ENCODE data around the gene TPPP.
"Not testable (repeated sequence)": the region's sequence is repeated elsewhere in the genome, so short reads cannot be mapped to it uniquely, and the experiment has no call there.

Gene TPPP

DNA sequence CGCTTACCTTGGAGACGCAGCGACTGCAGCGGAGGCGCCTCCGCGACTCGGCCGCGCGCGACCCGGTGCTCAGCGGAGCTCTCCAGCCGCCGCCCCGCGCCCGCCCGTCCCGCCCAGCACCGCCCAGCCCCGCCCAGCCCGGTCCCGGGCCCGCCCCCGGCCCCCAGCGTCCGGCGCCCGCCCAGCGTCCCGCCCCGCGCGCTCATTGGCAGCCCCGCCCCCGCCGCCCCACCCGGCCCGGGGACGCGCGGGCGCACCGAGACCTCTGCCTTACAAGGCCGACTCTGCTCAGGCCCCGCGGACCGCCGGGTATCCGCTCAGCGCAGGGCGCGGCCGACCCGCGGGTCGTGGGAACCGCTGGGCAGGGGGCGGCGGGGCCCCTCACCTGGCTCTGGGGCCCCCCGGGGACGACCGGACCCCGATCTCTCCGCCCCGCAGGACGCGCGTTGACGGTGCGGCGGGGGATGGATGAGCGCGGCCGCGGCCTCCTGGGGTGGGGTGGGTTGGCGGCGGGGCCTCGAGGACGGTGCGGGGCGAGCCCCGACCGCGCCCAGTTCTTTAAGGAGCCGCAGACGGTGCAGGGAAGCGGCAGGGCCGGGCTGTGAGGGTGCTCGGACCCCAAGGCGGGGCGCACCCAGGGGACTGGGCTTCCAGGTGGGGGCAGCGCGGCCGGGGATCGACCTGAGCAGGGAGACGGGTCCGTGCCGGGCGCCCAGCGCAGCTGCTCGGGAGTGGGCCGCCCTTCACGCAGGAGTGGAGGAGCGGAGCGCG, at the start of gene TPPP:
TPPP (minus strand) TSS at position 82 of the 771 bp plus-strand sequence. CDS start 15,292 bp downstream, outside the sequence.
- peak; percentile 84 for DNase-seq

DNA sequence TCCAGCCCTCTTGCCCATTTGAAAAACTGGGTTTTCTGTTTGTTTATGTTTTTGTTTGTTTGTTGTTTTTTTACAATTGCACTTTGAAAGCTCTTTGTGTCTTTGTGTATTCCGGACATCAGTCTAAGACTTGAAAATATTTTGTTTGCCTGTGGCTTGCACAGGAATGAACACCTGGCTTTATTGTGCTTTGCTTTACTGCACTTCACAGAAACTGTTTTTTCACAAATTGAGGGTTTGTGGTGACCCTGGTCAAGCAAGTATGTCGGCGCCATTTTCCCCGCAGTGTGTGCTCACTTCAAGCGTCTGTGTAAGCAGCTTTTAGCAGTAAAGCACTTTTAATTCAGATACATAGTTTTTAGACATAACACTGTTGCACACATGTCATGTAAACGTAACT, 49.1 kb upstream of the TPPP start:
- DNase-seq: not testable (repeated sequence)

DNA sequence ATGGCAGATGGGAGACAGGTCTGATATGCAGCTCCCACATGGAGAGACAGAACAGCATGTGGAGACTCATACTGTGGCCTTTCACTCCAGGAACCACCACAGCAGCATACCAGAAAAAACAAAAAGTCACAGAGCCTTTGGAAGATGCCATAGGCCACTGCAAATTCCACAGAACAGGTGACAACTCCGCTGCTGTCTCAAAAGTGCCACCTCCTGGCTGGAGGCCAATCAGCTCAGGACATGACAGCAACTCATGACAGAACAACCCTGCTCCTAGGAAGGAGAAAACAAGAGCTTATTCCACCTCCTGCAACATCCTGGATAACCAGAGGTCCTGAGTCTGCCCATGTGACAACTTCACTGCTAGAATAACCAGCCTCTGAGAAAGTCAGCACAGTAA, 41.0 kb upstream of the TPPP start:
- not testable (repeated sequence) for DNase-seq

DNA sequence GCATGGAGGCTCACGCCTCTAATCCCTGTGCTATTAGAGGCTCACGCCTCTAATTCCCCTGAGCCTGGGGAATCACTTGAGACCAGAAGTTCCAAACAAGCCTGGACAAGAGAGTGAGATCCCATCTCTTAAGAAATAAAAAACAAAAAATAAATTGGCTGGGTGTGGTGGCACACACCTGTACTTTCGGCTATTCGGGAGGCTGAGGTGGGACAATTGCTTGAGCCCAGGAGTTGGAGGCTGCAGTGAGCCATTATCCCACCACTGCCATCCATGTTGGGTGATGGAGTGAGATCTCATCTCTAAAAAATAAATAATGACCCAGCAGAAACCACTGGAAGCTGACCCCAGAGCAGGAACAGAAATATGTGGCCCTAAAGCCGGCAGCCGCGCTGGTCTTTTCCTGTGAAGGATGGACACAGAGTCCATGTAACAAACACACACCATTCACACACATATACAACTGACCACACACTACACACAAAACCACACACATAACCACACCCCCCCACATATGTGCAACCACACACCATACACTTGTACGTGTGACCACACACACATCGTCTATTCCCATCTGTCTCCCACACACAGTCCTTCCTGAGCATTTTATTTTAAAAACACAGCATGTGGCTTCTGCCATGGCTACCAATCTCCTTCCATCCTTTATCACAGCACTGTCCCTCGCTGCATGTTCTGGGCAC, 39.8 kb upstream of the TPPP start:
- not testable (repeated sequence) for DNase-seq

DNA sequence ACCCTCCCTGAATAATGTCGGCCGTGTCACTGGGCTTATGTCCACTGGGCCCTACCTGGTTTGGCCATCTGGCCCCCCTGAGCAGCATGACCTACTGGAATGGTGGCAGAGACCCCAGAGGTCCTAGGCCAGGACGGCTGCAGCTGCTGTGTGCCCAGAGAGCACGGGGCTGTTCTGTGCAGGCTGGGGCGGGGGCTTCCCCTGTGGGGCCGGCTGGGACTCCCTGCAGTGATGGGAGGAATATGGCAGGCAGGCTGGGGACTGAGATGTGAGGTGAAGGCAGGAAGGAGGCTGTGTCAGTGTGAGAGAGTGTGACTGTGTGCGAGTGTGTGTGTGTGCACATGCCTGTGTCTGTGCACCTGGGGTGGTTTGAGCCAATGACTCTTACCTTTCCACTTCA, 36.1 kb upstream of the TPPP start:
- DNase-seq: not testable (repeated sequence)

DNA sequence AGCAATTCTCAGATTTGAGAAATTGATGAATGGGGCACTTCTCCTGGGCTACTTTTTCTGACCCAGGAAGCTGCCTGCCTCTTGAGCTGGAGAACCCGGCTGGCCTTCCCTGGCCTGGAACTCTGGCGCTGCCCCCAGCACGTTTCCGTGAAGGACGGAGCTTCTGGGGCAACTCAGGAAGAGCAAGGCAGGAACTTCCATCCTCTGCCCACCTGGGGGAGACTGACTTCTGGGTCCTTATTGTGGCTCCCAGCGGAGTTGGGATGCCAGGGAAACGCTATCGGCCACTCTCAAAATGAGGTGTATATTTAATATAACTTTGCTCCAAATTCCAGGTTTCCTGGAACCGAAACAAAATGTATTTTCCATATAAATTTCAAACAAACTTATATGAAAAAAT, 33.9 kb upstream of the TPPP start:
- DNase-seq: not testable (repeated sequence)

DNA sequence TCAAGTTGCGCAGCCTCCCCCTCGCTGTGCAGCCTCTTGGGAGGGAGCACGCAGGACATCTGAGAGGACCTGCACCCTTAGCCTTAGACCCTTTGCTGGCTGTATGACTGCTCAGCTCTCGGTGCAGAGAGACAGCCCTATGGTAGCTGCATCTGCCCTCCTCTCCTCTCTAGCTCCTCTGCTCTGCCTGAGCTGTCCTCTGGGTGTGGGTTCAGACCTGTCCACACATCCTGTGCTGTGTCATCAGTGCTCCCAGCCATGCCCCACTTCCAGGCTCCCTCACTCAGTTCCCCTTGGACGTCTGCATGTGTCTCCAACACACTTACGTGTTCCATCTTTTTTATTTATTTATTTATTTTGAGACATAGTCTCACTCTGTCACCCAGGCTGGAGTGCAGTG, 30.7 kb upstream of the TPPP start:
- not testable (repeated sequence) for DNase-seq

DNA sequence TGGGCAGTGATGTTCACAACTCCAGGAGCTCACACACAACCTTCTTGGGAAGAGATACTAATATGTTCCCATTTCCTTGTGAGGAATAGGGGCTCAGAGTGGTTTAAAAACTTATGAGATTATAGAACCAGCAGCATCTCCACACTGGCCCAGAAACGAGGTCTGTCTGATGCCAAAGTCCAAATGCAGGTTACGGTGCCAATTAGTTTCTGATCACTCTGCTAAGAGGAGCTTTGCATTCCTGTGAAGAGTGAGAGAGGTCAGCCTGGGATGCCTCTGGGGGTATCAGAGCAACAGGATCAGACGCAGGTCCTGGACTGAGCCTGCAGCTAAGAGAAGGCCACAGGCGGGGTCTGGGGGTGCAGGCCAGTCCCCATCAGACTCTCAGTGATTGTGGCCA, 30.2 kb upstream of the TPPP start:
- DNase-seq: not testable (repeated sequence)

DNA sequence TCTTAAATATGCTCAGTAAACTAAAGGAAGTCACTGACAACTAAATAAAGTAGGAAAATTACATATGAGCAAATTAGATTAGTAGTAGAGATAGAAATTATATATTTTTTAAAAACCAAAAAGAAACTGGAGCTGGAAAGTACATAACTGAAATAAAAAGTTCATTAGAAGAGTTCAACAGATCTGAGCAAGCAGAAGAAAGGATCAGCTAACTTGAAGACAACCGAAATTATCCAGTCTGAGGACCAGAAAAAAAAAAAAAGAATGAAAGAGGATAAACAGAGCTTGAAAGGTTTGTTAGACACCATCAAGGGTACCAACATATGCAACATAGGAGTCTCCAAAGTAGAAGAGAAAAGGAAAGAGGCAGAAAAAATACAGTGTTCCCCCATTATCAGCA, 26.2 kb upstream of the TPPP start:
- not testable (repeated sequence) for DNase-seq

DNA sequence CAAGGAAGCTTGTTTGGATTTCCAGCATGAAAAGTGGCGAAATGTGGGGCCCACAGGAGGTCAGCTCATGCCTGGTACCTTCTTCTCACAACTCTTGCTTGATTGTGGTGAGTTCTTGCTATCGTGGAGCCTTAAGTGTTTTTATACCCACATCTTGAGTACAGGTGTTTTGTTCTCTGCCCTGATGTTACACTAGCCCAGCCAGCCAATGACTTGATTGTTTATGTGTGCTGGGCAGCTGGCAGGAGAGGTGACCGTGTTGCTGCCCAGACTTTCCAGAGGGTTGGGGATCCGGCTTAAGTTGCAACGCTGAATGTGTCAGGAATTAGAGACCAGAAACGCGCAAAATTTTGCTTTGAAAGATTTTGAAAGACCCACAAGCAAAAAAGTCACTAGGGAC, 24.0 kb upstream of the TPPP start:
- no peak for DNase-seq

DNA sequence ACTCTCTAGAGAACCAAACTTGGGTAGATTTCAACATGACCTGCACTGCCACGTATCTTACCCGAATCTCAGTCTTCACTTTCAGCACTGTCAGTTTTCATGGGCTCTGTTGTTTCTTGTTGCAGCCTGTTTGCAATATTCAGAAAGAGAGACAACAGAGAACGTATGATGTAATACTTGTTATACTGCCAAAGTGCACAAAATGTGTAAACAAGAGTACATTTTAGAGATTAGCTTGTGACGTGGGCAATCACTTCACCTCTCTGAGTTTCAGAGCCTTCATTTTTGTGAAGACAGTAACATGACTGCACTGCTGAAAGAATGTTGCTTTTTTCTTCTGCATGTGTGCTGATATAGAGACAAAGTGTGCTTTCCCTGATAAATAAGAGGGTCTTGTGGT, 23.6 kb upstream of the TPPP start:
- DNase-seq: not testable (repeated sequence)

DNA sequence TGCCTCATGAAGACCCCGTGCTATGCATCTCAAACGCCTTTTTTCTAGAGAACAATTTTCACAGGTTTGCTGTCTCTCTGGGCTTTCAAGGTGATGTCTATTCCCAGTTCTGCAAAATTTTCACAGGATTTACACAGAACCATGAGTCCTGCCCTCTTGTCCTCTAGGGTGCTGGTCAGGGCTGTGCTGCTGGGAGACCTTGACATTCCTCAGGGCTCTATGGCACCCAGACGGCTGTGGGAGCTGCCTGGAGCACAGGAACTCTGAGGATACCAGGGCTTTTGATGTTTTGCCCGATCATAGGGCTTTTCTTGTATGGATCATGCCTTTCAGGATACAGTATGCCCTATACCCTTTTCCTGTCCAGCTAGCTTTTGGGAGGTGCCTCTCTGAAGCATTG, 22.5 kb upstream of the TPPP start:
- DNase-seq: not testable (repeated sequence)

DNA sequence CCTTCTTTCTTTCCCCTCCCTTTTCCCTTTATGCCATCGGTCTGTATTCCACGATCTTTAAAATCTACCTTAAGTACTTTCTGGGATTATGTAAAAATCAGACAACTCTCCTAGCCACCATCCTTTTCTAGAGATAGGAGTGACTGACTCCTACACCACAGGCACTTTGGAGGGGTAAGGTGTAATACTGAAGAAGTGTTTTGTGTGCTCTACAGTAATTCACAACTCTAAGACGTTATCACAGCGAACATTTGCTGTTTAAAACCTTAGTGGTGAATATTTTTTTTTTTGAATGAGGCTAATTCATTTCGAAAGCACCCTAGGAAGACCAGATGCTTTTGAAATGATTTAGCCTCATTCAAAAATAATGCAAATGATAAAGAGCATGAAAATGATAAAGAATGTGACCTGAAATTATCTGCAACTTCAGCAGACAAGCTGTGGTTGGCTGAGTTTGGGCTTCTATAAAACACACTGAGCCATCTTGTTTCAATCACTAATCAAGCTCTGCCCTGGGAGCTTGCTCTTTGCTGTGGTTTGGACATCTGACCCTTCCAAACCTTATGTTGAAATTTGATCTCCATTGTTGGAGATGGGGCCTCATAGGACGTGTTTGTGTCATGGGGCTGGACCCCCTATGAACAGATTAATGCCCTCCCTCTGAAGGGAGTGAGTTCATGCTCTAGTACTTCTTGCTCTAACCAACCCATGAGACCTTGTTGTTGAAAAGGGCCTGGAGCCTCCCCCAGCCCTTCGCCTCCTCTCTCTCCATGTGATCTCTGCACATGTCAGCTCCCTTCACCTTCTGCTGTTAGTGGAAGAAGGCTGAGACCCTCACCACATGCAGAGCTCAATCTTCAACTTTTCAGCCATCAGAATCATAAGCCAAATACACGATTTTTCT, 21.3 kb upstream of the TPPP start:
- DNase-seq: not testable (repeated sequence)

DNA sequence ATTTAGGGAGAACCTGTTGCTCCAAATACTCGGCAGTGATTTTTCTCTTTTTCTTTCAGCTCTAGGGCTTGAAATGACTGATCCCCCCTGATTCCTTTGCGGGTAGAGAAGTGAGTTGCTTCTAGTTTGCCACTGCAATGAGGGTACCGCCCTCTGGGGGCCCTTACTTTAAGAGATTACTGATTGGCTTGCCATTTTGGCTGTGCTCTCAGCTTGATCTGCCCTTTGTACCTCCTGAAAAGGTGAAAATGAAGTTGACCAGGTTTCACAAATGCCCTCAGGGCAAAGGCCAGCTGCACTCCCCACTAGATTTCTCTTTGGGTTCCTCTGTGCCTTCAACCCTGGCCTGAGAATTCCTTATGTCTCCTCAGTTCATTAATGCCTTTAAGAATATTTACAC, 20.5 kb upstream of the TPPP start:
- not testable (repeated sequence) for DNase-seq

DNA sequence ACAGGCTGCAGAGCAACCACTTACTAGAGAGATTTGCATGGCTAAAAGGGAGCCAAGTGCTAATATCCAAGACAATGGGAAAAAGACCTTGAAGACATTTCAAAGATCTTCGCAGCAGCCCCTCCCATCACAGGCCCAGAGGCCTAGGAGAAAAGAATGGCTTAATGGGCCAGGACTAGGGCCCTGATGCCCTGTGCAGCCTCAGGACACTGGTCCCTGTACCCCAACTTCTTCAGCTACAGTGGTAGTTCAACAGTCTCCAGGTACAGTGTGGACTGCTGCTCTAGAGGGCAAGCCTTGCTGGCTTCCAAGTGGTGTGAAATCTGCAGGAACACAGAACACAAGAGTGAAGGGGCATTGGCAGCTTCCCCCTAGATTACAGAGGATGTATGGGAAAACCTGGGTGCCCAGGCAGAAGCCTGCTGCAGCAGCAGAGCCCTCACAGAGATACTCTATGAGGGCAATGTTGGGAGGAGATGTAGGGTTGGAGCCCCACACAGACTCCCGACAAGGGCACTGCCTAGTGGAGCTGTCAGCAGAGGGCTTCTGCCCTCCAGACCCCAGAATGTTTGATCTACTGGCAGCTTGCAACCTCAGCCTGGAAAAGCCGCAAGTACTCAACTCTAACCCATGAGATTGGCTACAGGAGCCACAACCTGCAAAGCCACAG, 15.8 kb upstream of the TPPP start:
- not testable (repeated sequence) for DNase-seq

DNA sequence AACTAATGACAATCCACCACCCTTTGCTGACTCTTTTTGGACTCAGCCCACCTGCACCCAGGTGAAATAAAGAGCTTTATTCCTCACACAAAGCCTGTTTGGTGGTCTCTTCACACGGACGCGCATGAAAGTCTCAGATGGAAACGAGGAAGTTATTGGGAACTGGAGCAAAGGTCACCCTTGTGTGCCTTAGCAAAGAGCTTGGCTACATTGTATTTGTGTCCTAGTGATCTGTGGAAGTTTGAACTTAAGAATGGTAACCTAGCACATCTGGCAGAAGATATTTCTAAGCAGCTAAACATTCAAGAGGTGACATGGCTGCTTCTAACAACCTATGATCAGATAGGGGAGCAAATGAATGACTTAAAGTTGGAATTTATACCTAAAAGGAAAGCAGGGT, 15.2 kb upstream of the TPPP start:
- not testable (repeated sequence) for DNase-seq

DNA sequence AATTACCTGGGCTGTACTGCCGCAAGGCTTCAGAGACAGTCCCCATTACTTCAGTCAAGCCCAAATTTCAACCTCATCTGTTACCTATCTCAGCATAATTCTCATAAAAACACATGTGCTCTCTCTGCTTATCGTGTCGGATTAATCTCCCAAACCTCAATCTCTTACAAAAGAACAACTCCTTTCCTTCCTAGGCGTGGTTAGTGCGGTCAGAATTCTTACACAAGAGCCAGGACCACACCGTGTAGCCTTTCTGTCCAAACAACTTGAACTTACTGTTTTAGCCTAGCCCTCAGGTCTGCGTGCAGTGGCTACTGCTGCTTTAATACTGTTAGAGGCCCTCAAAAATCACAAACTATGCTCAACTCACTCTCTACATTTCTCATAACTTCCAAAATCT, 13.0 kb upstream of the TPPP start:
- DNase-seq: not testable (repeated sequence)

DNA sequence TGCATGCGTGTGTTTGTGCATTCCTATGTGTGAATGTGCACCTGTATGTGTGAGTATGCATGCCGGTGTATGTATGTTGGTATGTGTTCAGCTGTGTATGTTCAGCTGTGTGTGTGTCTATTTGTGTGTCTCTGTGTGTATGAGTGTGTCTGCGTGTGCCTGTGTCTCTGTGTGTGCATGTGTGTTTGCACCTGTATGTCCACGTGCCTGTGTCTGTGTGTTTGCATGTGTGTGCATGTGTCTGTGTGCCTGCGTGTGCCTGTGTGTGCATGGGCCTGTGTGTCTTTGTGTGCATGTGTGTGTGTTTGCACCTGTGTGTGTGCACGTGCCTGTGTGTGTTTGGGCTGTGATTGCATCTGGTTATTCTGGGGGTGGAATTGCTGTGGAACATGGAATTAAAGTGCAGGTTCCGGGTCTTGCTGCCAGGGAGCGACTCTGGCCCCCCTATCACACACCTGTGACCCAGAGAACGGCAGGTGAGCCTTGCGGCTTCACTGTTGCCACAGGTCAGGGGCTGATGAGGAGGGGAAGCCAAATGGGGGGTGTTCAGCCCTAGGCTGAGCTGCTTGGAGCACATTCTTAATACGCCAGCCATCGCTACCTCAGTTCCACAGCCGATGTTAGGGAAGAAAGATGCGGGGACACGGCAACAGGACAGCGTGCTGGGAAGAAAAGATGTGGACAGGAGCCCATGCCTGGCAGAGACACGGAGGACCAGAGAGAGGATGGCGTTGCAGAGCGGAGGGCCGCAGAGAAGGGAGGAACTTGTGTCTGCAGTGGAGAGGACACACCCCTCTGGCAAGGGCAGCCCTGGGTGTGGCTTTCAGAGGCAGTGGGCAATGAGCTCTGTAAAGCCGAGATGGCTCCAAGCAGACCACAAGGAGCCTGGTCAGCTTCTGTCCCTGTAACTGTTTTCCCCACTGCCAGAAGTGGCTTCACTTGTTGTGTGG, 3.9 kb upstream of the TPPP start:
- DNase-seq: not testable (repeated sequence)

DNA sequence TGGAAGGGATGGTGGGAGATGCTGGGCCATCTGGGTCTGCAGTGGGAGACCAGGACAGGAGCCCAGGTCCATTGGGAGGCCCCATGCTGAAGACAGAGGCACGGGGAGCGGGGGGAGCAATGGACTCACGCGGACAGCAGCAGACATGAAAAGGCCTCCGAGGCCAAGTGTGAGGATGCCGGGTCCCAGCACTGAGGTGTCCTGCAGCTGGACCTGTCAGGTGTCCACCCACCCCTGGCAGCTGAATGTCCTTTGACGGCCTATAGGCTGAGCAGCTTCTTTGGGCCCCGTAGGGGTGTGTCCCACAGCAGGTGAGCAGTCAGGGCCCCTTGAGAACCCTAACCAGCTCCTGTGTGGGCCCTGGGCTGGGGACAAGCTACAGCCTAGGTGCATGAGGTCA, 3.0 kb upstream of the TPPP start:
- DNase-seq: not testable (repeated sequence)

DNA sequence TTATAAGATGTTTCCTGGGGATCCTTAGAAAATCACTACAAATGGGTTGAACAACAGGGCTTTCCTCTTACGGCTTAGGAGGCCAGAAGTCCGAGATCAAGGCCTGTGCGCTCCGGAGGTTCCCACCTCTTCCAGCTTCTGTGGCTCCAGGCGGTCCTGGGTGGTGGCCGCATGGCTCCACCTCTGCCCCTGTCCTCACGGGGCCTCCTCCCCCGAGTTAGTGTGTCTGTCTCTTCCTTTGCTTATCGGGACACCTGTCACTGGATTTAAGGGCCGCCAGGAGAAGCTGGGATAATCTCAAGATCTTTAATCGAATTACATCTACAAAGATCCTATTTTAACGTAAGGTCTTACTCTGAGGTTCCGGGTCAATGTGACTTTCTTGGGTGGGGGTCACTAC, 2.3 kb upstream of the TPPP start:
- not testable (repeated sequence) for DNase-seq

DNA sequence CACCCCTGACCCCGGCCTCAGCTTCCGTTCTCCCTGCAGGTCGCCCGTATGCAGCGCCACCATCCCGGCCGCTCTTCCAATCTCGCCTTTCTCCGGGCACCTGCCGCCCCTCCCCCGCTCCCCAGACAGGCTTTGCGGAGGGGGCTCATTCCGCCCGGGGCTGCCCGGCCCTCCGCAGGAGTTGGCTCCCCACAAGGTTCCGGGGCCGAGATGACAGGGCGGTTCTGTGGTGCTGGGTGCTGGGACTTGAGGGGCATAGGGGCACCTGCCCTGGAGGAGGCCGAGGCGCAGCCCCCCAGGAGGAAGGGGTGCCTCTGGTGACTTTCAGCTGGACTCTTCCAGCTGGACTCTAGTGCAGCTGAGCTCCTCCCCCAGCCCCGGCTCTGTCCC, 885 bp upstream of the TPPP start:
- DNase-seq: peak; percentile 39

Data from activated T-cell treated with anti-CD3 and anti-CD28 coated beads, Interleukin-2, amount 50 U/mL, for 1 hour (primary cell).